ENCODE data around the gene ZFPM1. TPM values are rescaled to one million over a fixed set of nuclear protein-coding genes. Genes with fewer than 3 reads are reported as not detected.

Gene ZFPM1
- total RNA-seq, 1 experiment from 2014 or later, result 5.0 TPM

- intact Hi-C loops (cut with micrococcal nuclease), result no loop called here
- Mint-ChIP-seq H3K27ac (ENCODE audit: low read depth, unreplicated experiment) (no peak overlapping the region), H3K4me3 (ENCODE audit: unreplicated experiment) (no peak overlapping the region), H3K27me3 (ENCODE audit: insufficient read depth, unreplicated experiment) (peaks cover 12% of the 10 kb centered on the region), H3K9me3 (ENCODE audit: unreplicated experiment) (no peaks in the 10 kb centered on the region), H3K4me1 (ENCODE audit: insufficient read depth, unreplicated experiment) (no peaks in the 10 kb centered on the region), H3K36me3 (ENCODE audit: insufficient read depth, unreplicated experiment) (peaks cover 20% of the 10 kb centered on the region)
- no peak for TF ChIP-seq CTCF (IDR thresholded peaks at IDR 0.05; ENCODE audit: unreplicated experiment)
- ChIA-PET POLR2A (interaction anchor here (0.8 to 0.9 kb wide), 2 partner anchors 34 to 470 kb away, joined by 3 to 4 read pairs; partner anchors contain the start of gene ZC3H18), CTCF (interaction anchor here (0.8 to 1.1 kb wide), 2 partner anchors 14 to 84 kb away, joined by 3 to 4 read pairs; no protein-coding TSS in a partner anchor)
- no TSS peak for BruUV-seq (replicated peaks)
- DNase-seq (ENCODE audit: unreplicated experiment), result no peak
These were observed 83.4 kb downstream of the ZFPM1 start for GRCh38 chr16:88536510-88536909.

- BruUV-seq (replicated peaks), result no TSS peak
- no peak for TF ChIP-seq CTCF (IDR thresholded peaks at IDR 0.05; ENCODE audit: unreplicated experiment)
- CTCF ChIA-PET, result interaction anchor here (0.7 kb wide), 1 partner anchor 14 kb away, joined by 3 read pairs; no protein-coding TSS in a partner anchor
- H3K4me3 Mint-ChIP-seq (ENCODE audit: unreplicated experiment), result no peak overlapping the region
- no peaks in the 10 kb centered on the region for H3K4me1 Mint-ChIP-seq (ENCODE audit: insufficient read depth, unreplicated experiment)
- POLR2A ChIA-PET, result interaction anchor here (0.9 kb wide), 1 partner anchor 33 kb away, joined by 4 read pairs; the partner anchor contains the start of gene ZC3H18
- intact Hi-C loops (cut with micrococcal nuclease), result no loop called here
- H3K27ac Mint-ChIP-seq (ENCODE audit: low read depth, unreplicated experiment), result no peak overlapping the region
- H3K27me3 Mint-ChIP-seq (ENCODE audit: insufficient read depth, unreplicated experiment), result peaks cover 12% of the 10 kb centered on the region
- peaks cover 20% of the 10 kb centered on the region for H3K36me3 Mint-ChIP-seq (ENCODE audit: insufficient read depth, unreplicated experiment)
- DNase-seq (ENCODE audit: unreplicated experiment), result peak; percentile 32
- peaks cover 3% of the 10 kb centered on the region for H3K9me3 Mint-ChIP-seq (ENCODE audit: unreplicated experiment)
These were observed 84.1 kb downstream of the ZFPM1 start for GRCh38 chr16:88536971-88537751.

- POLR2A ChIA-PET, result no interaction called here
- CTCF ChIA-PET, result interaction anchor here (0.7 kb wide), 1 partner anchor 14 kb away, joined by 3 read pairs; no protein-coding TSS in a partner anchor
- intact Hi-C loops (cut with micrococcal nuclease), result no loop called here
- TF ChIP-seq CTCF (IDR thresholded peaks at IDR 0.05; ENCODE audit: unreplicated experiment), result no peak
- Mint-ChIP-seq H3K9me3 (ENCODE audit: unreplicated experiment) (peaks cover 6% of the 10 kb centered on the region), H3K27me3 (ENCODE audit: insufficient read depth, unreplicated experiment) (peaks cover 12% of the 10 kb centered on the region), H3K27ac (ENCODE audit: low read depth, unreplicated experiment) (no peak overlapping the region), H3K4me1 (ENCODE audit: insufficient read depth, unreplicated experiment) (no peaks in the 10 kb centered on the region), H3K36me3 (ENCODE audit: insufficient read depth, unreplicated experiment) (peaks cover 20% of the 10 kb centered on the region), H3K4me3 (ENCODE audit: unreplicated experiment) (no peak overlapping the region)
- no TSS peak for BruUV-seq (replicated peaks)
- DNase-seq (ENCODE audit: unreplicated experiment), result no peak
These were observed 84.8 kb downstream of the ZFPM1 start for GRCh38 chr16:88537859-88538258.

GRCh38 chr16:88538366-88539060 lies 85.4 kb downstream of the ZFPM1 start:
- Mint-ChIP-seq H3K27ac (ENCODE audit: low read depth, unreplicated experiment) (no peak overlapping the region), H3K36me3 (ENCODE audit: insufficient read depth, unreplicated experiment) (peaks cover 20% of the 10 kb centered on the region), H3K27me3 (ENCODE audit: insufficient read depth, unreplicated experiment) (peaks cover 12% of the 10 kb centered on the region), H3K4me3 (ENCODE audit: unreplicated experiment) (no peak overlapping the region), H3K9me3 (ENCODE audit: unreplicated experiment) (peaks cover 10% of the 10 kb centered on the region), H3K4me1 (ENCODE audit: insufficient read depth, unreplicated experiment) (no peaks in the 10 kb centered on the region)
- ChIA-PET POLR2A (no interaction called here), CTCF (no interaction called here)
- DNase-seq (ENCODE audit: unreplicated experiment), result no peak
- intact Hi-C loops (cut with micrococcal nuclease), result no loop called here
- no TSS peak for BruUV-seq (replicated peaks)
- TF ChIP-seq CTCF (IDR thresholded peaks at IDR 0.05; ENCODE audit: unreplicated experiment), result no peak
